Uterus (tissue), 4 donors: ENCODE data around the gene MLPH. TPM values are rescaled to one million over a fixed set of nuclear protein-coding genes. Genes with fewer than 3 reads are reported as not detected.

Experiments
- DNase-seq, 2 donors: peaks; one replicate each; pipeline ENCODE4 v3.0.0-alpha.2; 2019 to 2020
- H3K27ac ChIP-seq, 2 donors: fragments of 200-600 bp; sonication (generic); 1 replicate in 1 of 2; 2 replicates in 1 of 2; pipeline ENCODE4 v1.5.1; 2016 to 2018
- H3K27me3 ChIP-seq, 2 donors: fragments of 200-600 bp; sonication (generic); one replicate each; pipeline ENCODE4 v1.5.1; 2018 to 2019; ENCODE audit warnings: control low read depth in 1 of 2
- H3K36me3 ChIP-seq, 2 donors: fragments of 200-600 bp; sonication (generic); one replicate each; pipeline ENCODE4 v1.5.1; 2019; ENCODE audit warnings: control low read depth in 1 of 2
- H3K4me1 ChIP-seq, 2 donors: fragments of 200-600 bp; sonication (generic); one replicate each; pipeline ENCODE4 v1.5.1; 2018 to 2019; ENCODE audit warnings: control low read depth in 1 of 2
- H3K4me3 ChIP-seq, 2 donors: fragments of 200-600 bp; sonication (generic); 1 replicate in 1 of 2; 2 replicates in 1 of 2; pipeline ENCODE4 v1.5.1; 2018 to 2019; ENCODE audit warnings: mild to moderate bottlenecking in 1 of 2
- H3K9me3 ChIP-seq, 2 donors: fragments of 200-600 bp; sonication (generic); one replicate each; pipeline ENCODE4 v1.5.1; 2019; ENCODE audit warnings: control low read depth in 1 of 2
- POLR2A ChIP-seq, 2 donors: fragments of 450-650 bp; IDR thresholded peaks; one replicate each; pipeline ENCODE4 v1.6.1; 2016; ENCODE audit warnings: antibody characterized with exemption in 2 of 2, mild to moderate bottlenecking in 1 of 2, moderate library complexity in 1 of 2
- intact Hi-C: fragments of 100-400 bp; cut with DNase I; formaldehyde crosslinking; loops from one replicate; pipeline ENCODE4 v1.15.1; 2023; ENCODE audit warnings: low total_unique reads
- total RNA-seq, 4 donors: library from RNA; depleted of rRNA in 3 of 4; stranded (reverse); fragments of >200 nt in 3 of 4; gene quantifications; one replicate each; pipeline versions ENCODE4 v1.1.0 to v1.2.4, GENCODE V29; 2014 to 2023
- TF ChIP-seq, protein P1 (sequence below), 4 experiments: fragments of 200-600 bp in 2 of 4; fragments of 450-650 bp in 2 of 4; sonication (generic) in 2 of 4; IDR thresholded peaks; one replicate each; pipeline ENCODE4 v1.5.1; 2016 to 2019; ENCODE audit warnings: antibody characterized with exemption in 4 of 4, mild to moderate bottlenecking in 2 of 4, moderate library complexity in 1 of 4
- donor health status: DM: yes; HTN: yes; CAD: no.

MLPH gene
- total RNA-seq, 4 donors from 2014 or later: 1.2 to 16.5 (median 8.9) TPM

DNA sequence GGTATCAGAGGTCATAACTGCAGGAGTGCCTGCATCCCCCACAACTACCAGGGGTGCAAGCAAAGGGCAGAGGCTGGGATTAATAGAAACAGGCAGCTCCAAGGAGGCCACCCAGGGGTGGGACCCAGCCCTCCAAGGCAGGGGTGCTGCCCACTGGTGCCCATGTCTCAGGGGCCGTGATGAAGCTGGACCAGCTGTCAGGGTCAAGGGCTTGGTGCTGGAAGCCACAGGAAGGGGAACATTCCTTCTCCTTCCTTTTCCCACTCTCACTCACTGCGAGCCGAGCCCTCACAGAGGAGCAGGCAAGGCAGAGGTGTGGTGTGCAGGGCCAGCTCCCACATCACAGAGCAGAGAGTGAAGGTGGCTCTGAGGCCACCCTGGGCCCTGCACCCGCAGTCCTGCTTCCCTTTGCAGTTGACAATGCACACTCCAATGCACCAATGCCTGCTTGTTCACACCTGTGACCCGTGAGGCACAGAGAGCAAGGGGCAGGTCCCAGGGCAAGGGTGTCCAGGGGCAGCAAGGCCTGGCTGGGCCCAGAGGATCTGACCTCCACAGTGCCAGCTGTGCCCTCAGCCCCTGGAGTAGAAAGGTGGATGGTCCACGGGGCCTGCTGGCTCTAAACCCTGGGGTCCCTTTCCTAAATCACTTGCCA lies 28.7 kb downstream of the MLPH start:
- intact Hi-C loops: loop anchor here (10.0 kb wide), 1 partner anchor 229 kb away; no protein-coding TSS in a partner anchor
- Histone ChIP-seq H3K36me3 (no peaks in the 10 kb centered on the region), H3K27me3 (no peaks in the 10 kb centered on the region), H3K9me3 (no peaks in the 10 kb centered on the region), H3K4me3 (no peak overlapping the region), H3K27ac (no peak overlapping the region), H3K4me1 (no peaks in the 10 kb centered on the region)
- TF ChIP-seq, protein P1, sequence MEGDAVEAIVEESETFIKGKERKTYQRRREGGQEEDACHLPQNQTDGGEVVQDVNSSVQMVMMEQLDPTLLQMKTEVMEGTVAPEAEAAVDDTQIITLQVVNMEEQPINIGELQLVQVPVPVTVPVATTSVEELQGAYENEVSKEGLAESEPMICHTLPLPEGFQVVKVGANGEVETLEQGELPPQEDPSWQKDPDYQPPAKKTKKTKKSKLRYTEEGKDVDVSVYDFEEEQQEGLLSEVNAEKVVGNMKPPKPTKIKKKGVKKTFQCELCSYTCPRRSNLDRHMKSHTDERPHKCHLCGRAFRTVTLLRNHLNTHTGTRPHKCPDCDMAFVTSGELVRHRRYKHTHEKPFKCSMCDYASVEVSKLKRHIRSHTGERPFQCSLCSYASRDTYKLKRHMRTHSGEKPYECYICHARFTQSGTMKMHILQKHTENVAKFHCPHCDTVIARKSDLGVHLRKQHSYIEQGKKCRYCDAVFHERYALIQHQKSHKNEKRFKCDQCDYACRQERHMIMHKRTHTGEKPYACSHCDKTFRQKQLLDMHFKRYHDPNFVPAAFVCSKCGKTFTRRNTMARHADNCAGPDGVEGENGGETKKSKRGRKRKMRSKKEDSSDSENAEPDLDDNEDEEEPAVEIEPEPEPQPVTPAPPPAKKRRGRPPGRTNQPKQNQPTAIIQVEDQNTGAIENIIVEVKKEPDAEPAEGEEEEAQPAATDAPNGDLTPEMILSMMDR (IDR thresholded peaks at IDR 0.05): no peak
- no peak for TF ChIP-seq POLR2A (IDR thresholded peaks at IDR 0.05)
- DNase-seq: no peak

DNA sequence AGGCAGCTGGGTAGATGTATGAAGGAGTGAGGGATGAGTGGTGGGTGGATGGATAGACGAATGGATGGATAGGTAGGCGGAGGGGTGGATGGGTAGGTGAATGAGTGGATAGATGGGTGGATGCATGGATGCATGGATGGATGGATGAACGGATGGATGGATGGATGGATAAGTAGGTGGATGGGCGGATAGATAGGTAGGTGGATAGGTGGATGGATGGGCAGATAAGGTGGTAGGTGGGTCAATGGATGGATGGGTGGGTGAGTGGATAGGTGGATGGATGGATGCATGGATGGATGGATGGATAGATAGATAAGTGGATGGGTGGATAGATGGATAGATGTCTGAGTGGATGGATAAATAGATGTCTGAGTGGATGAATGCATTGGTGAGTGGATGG lies 30.1 kb downstream of the MLPH start:
- Histone ChIP-seq H3K27me3 (no peaks in the 10 kb centered on the region), H3K27ac (no peak overlapping the region), H3K4me1 (no peaks in the 10 kb centered on the region), H3K36me3 (no peaks in the 10 kb centered on the region), H3K9me3 (no peaks in the 10 kb centered on the region), H3K4me3 (no peak overlapping the region)
- TF ChIP-seq POLR2A (IDR thresholded peaks at IDR 0.05): no peak
- TF ChIP-seq, protein P1 (IDR thresholded peaks at IDR 0.05): no peak
- intact Hi-C loops: loop anchor here (10.0 kb wide), 1 partner anchor 228 kb away; no protein-coding TSS in a partner anchor
- no peak for DNase-seq

DNA sequence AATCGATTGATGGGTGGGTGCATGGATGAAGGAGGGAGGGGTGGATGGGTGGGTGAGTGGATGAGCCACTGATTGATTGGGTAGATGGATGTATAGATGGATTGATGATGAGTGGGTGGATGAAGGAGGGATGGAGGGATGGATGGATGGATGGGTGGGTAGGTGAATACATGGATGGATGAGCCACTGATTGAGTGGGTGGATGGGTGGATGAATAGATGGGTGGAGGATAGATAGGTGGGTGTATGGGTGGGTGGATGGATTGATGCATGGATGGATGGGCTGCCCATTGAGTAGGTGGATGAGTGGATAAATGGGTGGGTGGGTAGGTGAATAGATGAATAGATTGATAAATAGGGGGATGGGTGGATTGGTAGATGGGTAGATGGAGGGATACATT lies 30.9 kb downstream of the MLPH start:
- Histone ChIP-seq H3K4me1 (no peaks in the 10 kb centered on the region), H3K27ac (no peak overlapping the region), H3K9me3 (no peaks in the 10 kb centered on the region), H3K4me3 (no peak overlapping the region), H3K27me3 (no peaks in the 10 kb centered on the region), H3K36me3 (no peaks in the 10 kb centered on the region)
- TF ChIP-seq, protein P1 (IDR thresholded peaks at IDR 0.05): no peak
- no peak for TF ChIP-seq POLR2A (IDR thresholded peaks at IDR 0.05)
- DNase-seq: no peak
- intact Hi-C loops: loop anchor here (10.0 kb wide), 1 partner anchor 227 kb away; no protein-coding TSS in a partner anchor

DNA sequence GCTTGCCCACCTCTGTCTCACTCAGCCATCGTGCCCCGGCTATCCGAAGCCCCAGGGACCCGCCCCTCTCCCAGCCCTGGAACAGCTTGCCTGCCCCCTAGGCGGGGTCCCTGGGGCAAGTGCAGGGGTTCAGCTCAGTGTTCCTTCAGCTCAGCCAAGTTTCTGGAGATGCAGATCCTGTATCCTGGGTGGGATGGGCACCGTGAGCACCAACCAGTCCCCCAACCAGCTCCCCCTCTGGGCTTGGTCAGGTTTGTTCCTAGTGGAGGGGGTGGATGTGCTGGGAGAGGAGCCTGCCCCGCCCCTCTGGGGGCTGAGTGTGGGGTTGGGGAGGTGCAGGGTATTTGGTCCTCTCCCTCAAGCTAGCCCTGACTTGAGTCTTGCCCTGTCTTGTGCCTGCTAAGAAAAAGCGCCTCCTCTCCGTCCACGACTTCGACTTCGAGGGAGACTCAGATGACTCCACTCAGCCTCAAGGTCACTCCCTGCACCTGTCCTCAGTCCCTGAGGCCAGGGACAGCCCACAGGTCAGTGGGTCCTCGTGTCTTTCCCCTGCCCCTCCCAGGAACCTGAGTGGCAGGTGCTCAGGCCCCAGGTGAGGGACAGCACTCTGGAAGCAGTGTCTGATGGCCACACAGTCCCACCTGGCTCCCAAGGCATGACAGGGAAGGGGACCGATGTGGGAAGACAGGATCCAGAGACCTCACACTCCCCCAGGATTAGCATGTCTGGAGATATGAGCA lies 32.6 kb downstream of the MLPH start:
- Histone ChIP-seq H3K9me3 (no peaks in the 10 kb centered on the region), H3K4me3 (no peak overlapping the region), H3K36me3 (no peaks in the 10 kb centered on the region), H3K27ac (no peak overlapping the region), H3K4me1 (no peaks in the 10 kb centered on the region), H3K27me3 (no peaks in the 10 kb centered on the region)
- intact Hi-C loops: loop anchor here (10.0 kb wide), 1 partner anchor 225 kb away; no protein-coding TSS in a partner anchor
- DNase-seq: no peak
- TF ChIP-seq POLR2A (IDR thresholded peaks at IDR 0.05): no peak
- TF ChIP-seq, protein P1 (IDR thresholded peaks at IDR 0.05): no peak

DNA sequence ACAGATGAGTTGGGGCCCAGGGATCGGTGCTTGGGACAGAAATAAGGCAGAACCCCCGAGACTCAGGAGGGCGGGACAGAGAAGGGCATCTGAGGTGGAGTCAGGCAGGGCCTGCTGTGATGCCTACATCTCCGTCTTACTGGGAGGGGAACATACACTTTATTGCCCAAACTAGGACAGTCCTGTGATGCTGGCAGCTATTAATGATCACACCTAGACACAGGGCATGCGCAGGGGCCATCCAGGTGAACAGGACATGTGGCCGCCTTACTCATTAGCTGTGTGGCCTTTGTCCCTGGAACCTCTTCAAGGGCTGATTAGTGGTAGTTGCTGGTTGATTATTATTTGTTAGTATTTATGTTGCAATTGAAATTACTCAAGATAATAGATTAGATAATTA lies 33.2 kb downstream of the MLPH start:
- intact Hi-C loops: no loop called here

More for the DNA sequence above, 33.2 kb downstream of the MLPH start:
- H3K4me1 ChIP-seq: no peaks in the 10 kb centered on the region
- no peaks in the 10 kb centered on the region for H3K9me3 ChIP-seq
- H3K36me3 ChIP-seq: no peaks in the 10 kb centered on the region
- H3K27me3 ChIP-seq: no peaks in the 10 kb centered on the region
- no peak for DNase-seq
- H3K4me3 ChIP-seq: no peak overlapping the region
- TF ChIP-seq POLR2A (IDR thresholded peaks at IDR 0.05): no peak
- TF ChIP-seq, protein P1 (IDR thresholded peaks at IDR 0.05): no peak
- H3K27ac ChIP-seq: no peak overlapping the region
